Tibial nerve (tissue), 4 donors: ENCODE results near the gene PLPP3. TPM values are rescaled to one million over a fixed set of nuclear protein-coding genes. Genes with fewer than 3 reads are reported as not detected.

ENCODE experiments used
- DNase-seq, 2 donors: peaks; one replicate each; pipeline ENCODE4 v3.0.0-alpha.2; 2019; ENCODE audit warnings: low spot score in 2 of 2
- H3K27ac ChIP-seq, 4 donors: fragments of 200-600 bp; sonication (generic) in 3 of 4; one replicate each; pipeline ENCODE4 v1.5.1; 2017 to 2019; ENCODE audit warnings: mild to moderate bottlenecking in 1 of 4
- H3K27me3 ChIP-seq, 2 donors: fragments of 200-600 bp; sonication (generic) in 1 of 2; one replicate each; pipeline versions ENCODE4 v1.5.1 to v1.6.0; 2017 to 2019
- H3K36me3 ChIP-seq, 3 donors: fragments of 200-600 bp; sonication (generic); one replicate each; pipeline ENCODE4 v1.5.1; 2018 to 2019
- H3K4me1 ChIP-seq, 4 donors: fragments of 200-600 bp; sonication (generic) in 3 of 4; one replicate each; pipeline ENCODE4 v1.5.1; 2017 to 2019
- H3K4me3 ChIP-seq, 4 donors: fragments of 200-600 bp; sonication (generic) in 3 of 4; one replicate each; pipeline ENCODE4 v1.5.1; 2017 to 2019; ENCODE audit warnings: mild to moderate bottlenecking in 1 of 4, moderate library complexity in 1 of 4
- H3K9me3 ChIP-seq, 4 donors: fragments of 200-600 bp; sonication (generic) in 3 of 4; one replicate each; pipeline ENCODE4 v1.5.1; 2017 to 2019
- EP300 ChIP-seq, 2 donors: sonication (generic); formaldehyde crosslinking; IDR thresholded peaks; one replicate each; pipeline ENCODE4 v1.6.1; 2017; ENCODE audit warnings: antibody characterized with exemption in 2 of 2, mild to moderate bottlenecking in 1 of 2
- POLR2A ChIP-seq, 2 donors: fragments of 450-650 bp; IDR thresholded peaks; one replicate each; pipeline ENCODE4 v1.6.1; 2017; ENCODE audit warnings: antibody characterized with exemption in 2 of 2, mild to moderate bottlenecking in 2 of 2, moderate library complexity in 2 of 2
- WGBS, 2 donors: methylation state at CpG; one replicate each; pipeline ENCODE4 v1.1.5; 2018; 5-methylcytosine and 5-hydroxymethylcytosine counted together
- total RNA-seq, 4 donors: library from RNA; depleted of rRNA; stranded (reverse); fragments of >200 nt; gene quantifications; one replicate each; pipeline ENCODE4 v1.1.0, GENCODE V29; 2016
- TF ChIP-seq, protein P1 (sequence below), 5 experiments: fragments of 200-600 bp in 3 of 5; fragments of 450-650 bp in 2 of 5; sonication (generic) in 3 of 5; IDR thresholded peaks; one replicate each; pipeline ENCODE4 v1.5.1; 2016 to 2019; ENCODE audit warnings: antibody characterized with exemption in 5 of 5, mild to moderate bottlenecking in 3 of 5, moderate library complexity in 2 of 5

PLPP3 gene
- total RNA-seq, 4 donors from 2014 or later: 139 to 307 (median 267) TPM

DNA sequence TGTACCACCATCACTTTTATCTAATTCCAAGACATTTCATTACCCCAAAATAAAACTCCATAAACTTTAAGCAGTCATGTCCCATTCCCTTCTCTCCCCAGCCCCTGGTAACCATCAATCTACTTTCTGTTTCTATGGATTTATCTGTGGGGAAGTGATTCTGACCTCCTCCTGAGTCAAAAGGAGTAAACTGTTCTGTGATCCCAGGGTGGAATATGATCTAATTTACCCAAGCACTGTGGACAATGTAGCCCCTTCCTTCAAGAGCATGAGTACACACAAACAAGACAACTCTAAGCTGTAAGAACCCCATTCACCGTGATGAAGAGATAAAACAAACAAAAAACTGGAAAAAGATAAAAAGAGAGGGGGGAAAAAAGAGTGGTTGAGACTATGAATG lies 77.9 kb downstream of the PLPP3 start:
- Histone ChIP-seq H3K9me3 (no peaks in the 10 kb centered on the region), H3K27me3 (no peaks in the 10 kb centered on the region), H3K4me3 (no peak overlapping the region), H3K4me1 (peaks cover 0 to 65% (median 11%) of the 10 kb centered on the region in 4 donors), H3K36me3 (peaks cover 0 to 60% (median 0%) of the 10 kb centered on the region in 3 donors), H3K27ac (peak overlapping the region in 1 of 4 donors; percentile 7)
- WGBS, 2 donors: 52% methylated on average over 1 of the region's 1 CpG
- no peak for TF ChIP-seq POLR2A (IDR thresholded peaks at IDR 0.05)
- TF ChIP-seq, protein P1, sequence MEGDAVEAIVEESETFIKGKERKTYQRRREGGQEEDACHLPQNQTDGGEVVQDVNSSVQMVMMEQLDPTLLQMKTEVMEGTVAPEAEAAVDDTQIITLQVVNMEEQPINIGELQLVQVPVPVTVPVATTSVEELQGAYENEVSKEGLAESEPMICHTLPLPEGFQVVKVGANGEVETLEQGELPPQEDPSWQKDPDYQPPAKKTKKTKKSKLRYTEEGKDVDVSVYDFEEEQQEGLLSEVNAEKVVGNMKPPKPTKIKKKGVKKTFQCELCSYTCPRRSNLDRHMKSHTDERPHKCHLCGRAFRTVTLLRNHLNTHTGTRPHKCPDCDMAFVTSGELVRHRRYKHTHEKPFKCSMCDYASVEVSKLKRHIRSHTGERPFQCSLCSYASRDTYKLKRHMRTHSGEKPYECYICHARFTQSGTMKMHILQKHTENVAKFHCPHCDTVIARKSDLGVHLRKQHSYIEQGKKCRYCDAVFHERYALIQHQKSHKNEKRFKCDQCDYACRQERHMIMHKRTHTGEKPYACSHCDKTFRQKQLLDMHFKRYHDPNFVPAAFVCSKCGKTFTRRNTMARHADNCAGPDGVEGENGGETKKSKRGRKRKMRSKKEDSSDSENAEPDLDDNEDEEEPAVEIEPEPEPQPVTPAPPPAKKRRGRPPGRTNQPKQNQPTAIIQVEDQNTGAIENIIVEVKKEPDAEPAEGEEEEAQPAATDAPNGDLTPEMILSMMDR (IDR thresholded peaks at IDR 0.05): no peak
- TF ChIP-seq EP300 (IDR thresholded peaks at IDR 0.05): no peak
- DNase-seq: no peak

DNA sequence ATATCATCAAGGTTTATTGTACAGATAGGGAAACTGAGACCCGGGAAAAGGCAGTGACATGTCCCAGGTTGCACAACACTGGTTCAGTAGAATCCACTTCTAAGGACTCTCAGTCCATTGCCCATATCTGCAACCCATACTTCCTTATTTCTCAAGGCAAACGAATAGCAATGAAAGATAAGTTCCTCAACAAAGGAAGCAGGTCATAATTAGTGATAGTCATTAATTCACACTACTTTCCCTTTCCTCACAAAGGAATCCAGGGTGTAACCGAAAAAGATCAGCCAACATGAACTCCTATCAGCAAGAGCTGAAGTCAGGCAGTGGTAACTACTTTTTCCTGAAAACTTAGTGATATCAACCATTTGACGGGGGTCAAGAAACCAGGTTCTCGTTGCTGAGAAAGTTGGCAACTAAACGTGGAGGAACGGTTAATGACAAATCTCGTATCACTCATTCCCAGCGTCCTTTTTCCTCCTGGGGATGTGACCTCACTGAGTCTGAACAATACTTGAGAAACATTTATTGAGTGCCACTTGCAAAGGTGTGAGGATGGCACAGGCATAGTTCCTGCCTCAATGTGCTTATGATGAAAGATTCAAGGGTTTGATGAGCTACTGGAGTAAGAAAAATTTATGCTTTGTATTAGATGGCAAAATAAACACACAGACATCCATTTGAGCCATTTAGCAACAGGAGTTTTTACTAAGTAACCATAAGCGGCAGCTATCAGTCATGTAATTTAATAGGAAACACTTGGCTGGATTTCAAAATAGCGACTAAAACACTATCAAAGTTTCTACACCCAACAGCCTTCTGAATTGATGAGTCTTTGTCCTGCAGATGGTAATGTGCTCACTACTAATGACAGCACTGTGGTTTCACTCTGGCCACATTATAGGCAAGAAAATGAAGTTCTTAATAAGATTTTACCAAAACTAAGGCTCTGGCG lies 82.3 kb downstream of the PLPP3 start:
- 63 to 71% methylated on average over 12 of the region's 12 CpGs for WGBS, 2 donors
- Histone ChIP-seq H3K27me3 (no peaks in the 10 kb centered on the region), H3K27ac (peak overlapping the region in 1 of 4 donors; percentile 22), H3K4me3 (no peak overlapping the region), H3K9me3 (no peaks in the 10 kb centered on the region), H3K4me1 (peaks cover 0 to 62% (median 10%) of the 10 kb centered on the region in 4 donors), H3K36me3 (peaks cover 0 to 58% (median 4%) of the 10 kb centered on the region in 3 donors)
- peak in 1 of 2 donors; percentile 36 for TF ChIP-seq EP300 (IDR thresholded peaks at IDR 0.05)
- TF ChIP-seq, protein P1 (IDR thresholded peaks at IDR 0.05): no peak
- TF ChIP-seq POLR2A (IDR thresholded peaks at IDR 0.05): no peak
- DNase-seq: no peak

DNA sequence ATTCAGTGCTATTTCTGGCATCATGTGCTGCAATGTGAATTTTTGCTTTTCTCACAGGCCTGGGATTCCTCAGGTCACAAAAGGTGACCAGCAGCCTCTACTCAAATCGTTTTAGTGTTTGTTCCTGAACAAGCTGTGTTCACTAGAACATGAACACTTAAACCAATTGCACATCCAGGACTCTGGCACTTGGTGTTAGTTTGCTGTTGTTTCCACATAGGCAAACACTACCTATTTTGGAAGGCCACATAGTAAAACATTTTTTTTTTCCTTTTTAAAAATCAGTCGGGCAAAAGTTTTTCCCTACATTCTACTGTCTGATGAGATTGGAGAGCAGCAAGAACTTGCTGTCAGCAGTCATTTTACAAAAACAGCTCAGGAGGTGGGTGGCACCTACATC lies 83.2 kb downstream of the PLPP3 start:
- peaks cover 0 to 52% (median 4%) of the 10 kb centered on the region in 3 donors for H3K36me3 ChIP-seq
- H3K9me3 ChIP-seq: no peaks in the 10 kb centered on the region
- TF ChIP-seq POLR2A (IDR thresholded peaks at IDR 0.05) (no peak), EP300 (IDR thresholded peaks at IDR 0.05) (no peak)
- TF ChIP-seq, protein P1 (IDR thresholded peaks at IDR 0.05): no peak
- no peak overlapping the region for H3K4me3 ChIP-seq
- no peak for DNase-seq
- WGBS, 2 donors: 13 to 49% methylated on average over 2 of the region's 2 CpGs
- H3K27ac ChIP-seq: peak overlapping the region in 1 of 4 donors; percentile 22
- no peaks in the 10 kb centered on the region for H3K27me3 ChIP-seq
- peaks cover 0 to 62% (median 9%) of the 10 kb centered on the region in 4 donors for H3K4me1 ChIP-seq

DNA sequence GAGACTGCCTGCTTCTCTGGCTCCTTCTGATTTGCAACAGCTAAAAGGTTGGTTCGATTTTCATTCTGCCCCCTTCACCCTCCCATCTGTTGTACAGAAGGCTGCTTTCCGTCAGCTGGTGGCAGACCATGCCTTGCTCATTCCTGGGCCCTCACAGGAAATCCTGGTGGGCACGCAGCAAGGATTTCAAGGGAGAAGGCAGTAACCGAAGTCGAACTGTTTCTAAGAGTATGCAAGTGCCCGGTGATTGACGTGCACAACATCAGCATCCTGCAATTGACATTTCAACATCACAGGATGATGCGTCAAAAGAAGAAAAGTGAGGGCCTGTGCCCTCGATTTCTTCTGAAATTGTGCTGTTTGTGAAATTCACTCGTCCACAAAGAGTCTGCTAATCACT lies 83.8 kb downstream of the PLPP3 start:
- WGBS, 2 donors: 82 to 84% methylated on average over 10 of the region's 10 CpGs
- H3K36me3 ChIP-seq: peaks cover 0 to 50% (median 4%) of the 10 kb centered on the region in 3 donors
- H3K4me3 ChIP-seq: no peak overlapping the region
- H3K27me3 ChIP-seq: no peaks in the 10 kb centered on the region
- no peak for TF ChIP-seq EP300 (IDR thresholded peaks at IDR 0.05)
- TF ChIP-seq, protein P1 (IDR thresholded peaks at IDR 0.05): no peak
- no peak for TF ChIP-seq POLR2A (IDR thresholded peaks at IDR 0.05)
- peaks cover 0 to 65% (median 11%) of the 10 kb centered on the region in 4 donors for H3K4me1 ChIP-seq
- H3K9me3 ChIP-seq: no peaks in the 10 kb centered on the region
- no peak overlapping the region for H3K27ac ChIP-seq
- DNase-seq: no peak

DNA sequence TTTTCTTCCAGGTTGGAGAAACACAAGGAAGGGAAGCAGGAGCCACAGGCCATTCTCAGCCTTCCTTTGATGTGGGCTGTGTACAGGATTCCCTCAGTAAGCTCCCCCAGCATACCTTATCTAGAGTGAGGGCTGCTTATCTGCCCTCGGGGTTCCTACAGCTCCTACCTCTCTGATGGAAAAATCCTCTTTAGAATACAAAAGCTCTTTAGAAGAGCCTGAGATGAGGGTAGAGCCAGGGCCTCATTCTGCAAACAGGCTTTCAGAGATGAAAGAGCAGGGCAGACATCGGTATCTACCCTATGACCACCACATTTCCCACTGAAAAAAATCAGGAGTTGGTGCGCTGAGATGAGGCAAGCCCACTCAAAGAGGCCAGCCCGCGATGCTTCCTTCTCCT lies 85.1 kb downstream of the PLPP3 start:
- H3K27me3 ChIP-seq: no peaks in the 10 kb centered on the region
- peaks cover 0 to 44% (median 4%) of the 10 kb centered on the region in 3 donors for H3K36me3 ChIP-seq
- no peak overlapping the region for H3K4me3 ChIP-seq
- DNase-seq: no peak
- TF ChIP-seq, protein P1 (IDR thresholded peaks at IDR 0.05): no peak
- TF ChIP-seq EP300 (IDR thresholded peaks at IDR 0.05) (no peak), POLR2A (IDR thresholded peaks at IDR 0.05) (no peak)
- H3K9me3 ChIP-seq: no peaks in the 10 kb centered on the region
- H3K4me1 ChIP-seq: peaks cover 0 to 63% (median 11%) of the 10 kb centered on the region in 4 donors
- WGBS, 2 donors: 73 to 79% methylated on average over 5 of the region's 5 CpGs
- H3K27ac ChIP-seq: no peak overlapping the region
